H9 (cell line): ENCODE data around the gene SLC23A1. TPM values are rescaled to one million over a fixed set of nuclear protein-coding genes. Genes with fewer than 3 reads are reported as not detected.
A peak's percentile ranks its signal among the peaks of the same experiment; 100 is the strongest.

Experiments
- DNase-seq: peaks from one replicate; pipeline ENCODE4 v3.0.0-alpha.2; 2017
- H2AFZ ChIP-seq: one replicate; pipeline ENCODE4 v1.6.1; 2013; ENCODE audit warnings: mild to moderate bottlenecking, low read length, control low read depth, moderate library complexity
- H2AK5ac ChIP-seq: 2 replicates; pipeline ENCODE4 v1.6.1; 2013; ENCODE audit warnings: low read length, control low read depth, mixed read lengths; ENCODE audit not compliant: insufficient read length
- H2BK120ac ChIP-seq: one replicate; pipeline ENCODE4 v1.6.1; 2013; ENCODE audit warnings: low read depth, mild to moderate bottlenecking, low read length, control low read depth, inconsistent platforms; ENCODE audit not compliant: poor library complexity, severe bottlenecking
- H2BK12ac ChIP-seq: 2 replicates; pipeline ENCODE4 v1.6.1; 2013; ENCODE audit warnings: low read length, control low read depth, mixed read lengths, low read depth; ENCODE audit not compliant: insufficient read length
- H2BK15ac ChIP-seq: 2 replicates; pipeline ENCODE4 v1.6.1; 2013; ENCODE audit warnings: low read depth, low read length, control low read depth
- H2BK20ac ChIP-seq: one replicate; pipeline ENCODE4 v1.6.1; 2013; ENCODE audit warnings: low read depth, mild to moderate bottlenecking, low read length, control low read depth, inconsistent platforms; ENCODE audit not compliant: poor library complexity, severe bottlenecking
- H2BK5ac ChIP-seq: 2 replicates; pipeline ENCODE4 v1.6.1; 2013; ENCODE audit warnings: low read length, control low read depth, mixed read lengths; ENCODE audit not compliant: insufficient read length
- H3K14ac ChIP-seq: 2 replicates; pipeline ENCODE4 v1.6.1; 2013; ENCODE audit warnings: low read length, control low read depth; ENCODE audit not compliant: insufficient read depth
- H3K18ac ChIP-seq: 2 replicates; pipeline ENCODE4 v1.6.1; 2013; ENCODE audit warnings: low read depth, mild to moderate bottlenecking, mixed read lengths, low read length, control low read depth; ENCODE audit not compliant: insufficient read length
- H3K23ac ChIP-seq: 2 replicates; pipeline ENCODE4 v1.6.1; 2013; ENCODE audit warnings: low read length, control low read depth, mixed read lengths, low read depth; ENCODE audit not compliant: insufficient read length
- H3K23me2 ChIP-seq: 2 replicates; pipeline ENCODE4 v1.6.1; 2013; ENCODE audit warnings: low read depth, mild to moderate bottlenecking, mixed read lengths, low read length, control low read depth; ENCODE audit not compliant: insufficient read length, poor library complexity, severe bottlenecking
- H3K27ac ChIP-seq: 2 replicates; pipeline ENCODE4 v1.5.1; 2013; ENCODE audit warnings: low read length, control low read depth, mixed read lengths, low read depth; ENCODE audit not compliant: insufficient read length
- H3K27me3 ChIP-seq: 2 replicates; pipeline ENCODE4 v1.6.1; 2013; ENCODE audit warnings: low read length, control low read depth, inconsistent platforms; ENCODE audit not compliant: insufficient read depth
- H3K4ac ChIP-seq: 2 replicates; pipeline ENCODE4 v1.6.1; 2013; ENCODE audit warnings: low read depth, mild to moderate bottlenecking, control low read depth, inconsistent platforms, low read length, moderate library complexity
- H3K4me1 ChIP-seq: 2 replicates; pipeline ENCODE4 v1.6.1; 2013; ENCODE audit warnings: low read length, control low read depth, inconsistent platforms; ENCODE audit not compliant: insufficient read depth
- H3K4me2 ChIP-seq: 2 replicates; pipeline ENCODE4 v1.6.1; 2013; ENCODE audit warnings: low read length, control low read depth, mixed read lengths; ENCODE audit not compliant: insufficient read length, insufficient read depth
- H3K56ac ChIP-seq: 2 replicates; pipeline ENCODE4 v1.6.1; 2013; ENCODE audit warnings: low read depth, mild to moderate bottlenecking, mixed read lengths, low read length, control low read depth; ENCODE audit not compliant: insufficient read length
- H3K79me1 ChIP-seq: 2 replicates; pipeline ENCODE4 v1.6.1; 2013; ENCODE audit warnings: low read depth, mild to moderate bottlenecking, moderate library complexity, low read length, control low read depth, inconsistent platforms; ENCODE audit not compliant: insufficient read depth, poor library complexity, severe bottlenecking
- H3K79me2 ChIP-seq: 2 replicates; pipeline ENCODE4 v1.6.1; 2013; ENCODE audit warnings: low read length, control low read depth, inconsistent platforms; ENCODE audit not compliant: insufficient read depth
- H3K9ac ChIP-seq: 2 replicates; pipeline ENCODE4 v1.6.1; 2013; ENCODE audit warnings: low read length, control low read depth, mixed read lengths; ENCODE audit not compliant: insufficient read length; ENCODE audit errors: extremely low read depth
- H3K9me3 ChIP-seq: one replicate; pipeline ENCODE4 v1.6.1; 2013; ENCODE audit warnings: low read depth, low read length, inconsistent platforms; ENCODE audit not compliant: control insufficient read depth
- H3T11ph ChIP-seq: one replicate; pipeline ENCODE4 v1.6.1; 2013; ENCODE audit warnings: mild to moderate bottlenecking, low read length, control low read depth, inconsistent platforms
- H4K20me1 ChIP-seq: one replicate; pipeline ENCODE4 v1.6.1; 2013; ENCODE audit not compliant: control insufficient read depth, insufficient read length, insufficient read depth
- H4K5ac ChIP-seq: 2 replicates; pipeline ENCODE4 v1.6.1; 2013; ENCODE audit warnings: low read depth, mild to moderate bottlenecking, mixed read lengths, low read length, control low read depth; ENCODE audit not compliant: insufficient read length
- H4K8ac ChIP-seq: replicated peaks from 2 replicates; pipeline ENCODE4 v1.6.1; 2013; ENCODE audit warnings: low read length, control low read depth, mixed read lengths, low read depth; ENCODE audit not compliant: insufficient read length
- H4K91ac ChIP-seq: 2 replicates; pipeline ENCODE4 v1.6.1; 2013; ENCODE audit warnings: low read depth, mild to moderate bottlenecking, moderate library complexity, mixed read lengths, low read length, control low read depth; ENCODE audit not compliant: insufficient read length
- H3K27ac Mint-ChIP-seq, 3 experiments: 2 replicates in 2 of 3; 3 replicates in 1 of 3; pipeline ENCODE4 v1.8.0; 2020 to 2021; ENCODE audit warnings: mixed read lengths in 3 of 3, mild to moderate bottlenecking in 1 of 3, moderate library complexity in 1 of 3
- H3K27me3 Mint-ChIP-seq: 2 replicates; pipeline ENCODE4 v1.8.0; 2021; ENCODE audit warnings: low read depth, mild to moderate bottlenecking, moderate library complexity, mixed read lengths
- H3K36me3 Mint-ChIP-seq, 3 experiments: 2 replicates in 2 of 3; 3 replicates in 1 of 3; pipeline ENCODE4 v1.8.0; 2020 to 2021; ENCODE audit warnings: low read depth in 3 of 3, mixed read lengths in 3 of 3; ENCODE audit not compliant: insufficient read depth in 1 of 3
- H3K4me1 Mint-ChIP-seq, 2 experiments: 2 replicates each; pipeline ENCODE4 v1.8.0; 2020; ENCODE audit warnings: mixed read lengths in 2 of 2
- H3K4me3 Mint-ChIP-seq, 2 experiments: 2 replicates in 1 of 2; 3 replicates in 1 of 2; pipeline ENCODE4 v1.8.0; 2020 to 2021; ENCODE audit warnings: mild to moderate bottlenecking in 2 of 2, mixed read lengths in 2 of 2, moderate library complexity in 1 of 2
- H3K9me3 Mint-ChIP-seq, 2 experiments: 2 replicates in 1 of 2; 3 replicates in 1 of 2; pipeline ENCODE4 v1.8.0; 2020; ENCODE audit warnings: mild to moderate bottlenecking in 2 of 2, mixed read lengths in 2 of 2, moderate library complexity in 1 of 2
- CTCF ChIP-seq: fragments of 200-600 bp; sonication (generic); conservative IDR thresholded peaks from 3 replicates; pipeline ENCODE4 v1.8.0; 2021; ENCODE audit warnings: antibody characterized with exemption, mild to moderate bottlenecking
- WGBS: extraction: QIAGEN DNeasy Blood & Tissue Kit; methylation state at CpG from one replicate; pipeline ENCODE4 v1.1.7; 2013; ENCODE audit warnings: missing lambda C conversion rate, low lambda C conversion rate, mixed read lengths; ENCODE audit not compliant: insufficient read length; ENCODE audit errors: extremely low coverage; 5-methylcytosine and 5-hydroxymethylcytosine counted together
- total RNA-seq: library from RNA; stranded (reverse); gene quantifications from 2 replicates; pipeline ENCODE4 v1.2.1, GENCODE V29; 2021

Gene SLC23A1
- total RNA-seq, 1 experiment from 2014 or later: not detected

DNA sequence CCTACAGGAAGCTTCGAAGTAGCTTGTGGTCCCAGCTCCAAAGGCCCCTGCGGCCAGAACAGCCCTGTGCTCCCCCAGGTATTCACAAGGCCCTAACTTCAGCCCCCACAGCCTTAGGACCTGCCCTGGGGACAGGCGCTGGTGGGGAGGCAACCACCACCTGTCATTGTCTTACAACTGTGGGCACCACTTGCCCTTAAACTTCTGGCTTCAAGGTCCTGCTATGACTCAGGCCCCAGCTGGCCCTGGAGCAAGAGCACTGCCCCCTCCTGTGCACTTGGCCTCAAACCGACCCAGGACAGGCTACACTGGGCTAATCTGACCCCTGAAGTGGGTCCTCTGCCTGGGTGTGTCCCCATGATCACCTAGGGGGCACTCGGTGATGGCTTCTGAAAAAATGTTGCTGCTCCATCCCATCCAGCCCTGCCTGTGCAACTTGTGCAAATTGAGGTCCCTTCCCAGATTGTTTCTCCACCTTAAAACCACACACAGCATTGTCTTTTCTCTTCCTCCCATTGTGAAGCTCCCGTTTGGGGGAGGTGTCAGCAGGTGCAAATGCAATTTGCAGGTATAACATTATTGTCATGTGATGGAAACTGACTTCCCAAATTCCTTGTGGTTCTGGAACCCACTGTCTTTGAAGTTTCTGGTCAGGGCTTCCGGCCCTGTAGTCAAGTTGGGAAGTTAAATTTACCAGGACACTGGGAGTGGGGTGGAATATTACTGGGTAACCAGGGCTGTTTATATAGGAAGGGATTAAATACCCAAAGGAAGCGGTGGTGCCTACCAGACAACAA lies 12.9 kb upstream of the SLC23A1 start:
- Histone ChIP-seq H3K56ac (no peak overlapping the region), H3K79me1 (no peaks in the 10 kb centered on the region), H3K4me2 (no peak overlapping the region), H2AK5ac (no peak overlapping the region), H3K27me3 (peaks cover 8% of the 10 kb centered on the region), H4K20me1 (peaks cover 2% of the 10 kb centered on the region), H3K23me2 (peaks cover 22% of the 10 kb centered on the region), H3T11ph (no peak overlapping the region), H2BK15ac (no peak overlapping the region), H3K18ac (no peak overlapping the region), H4K91ac (no peak overlapping the region), H3K23ac (no peak overlapping the region), H2BK12ac (no peak overlapping the region), H3K9me3 (no peaks in the 10 kb centered on the region), H2BK5ac (no peak overlapping the region), H2AFZ (no peak overlapping the region), H3K9ac (no peak overlapping the region), H3K14ac (no peak overlapping the region), H3K4ac (no peak overlapping the region), H3K79me2 (no peaks in the 10 kb centered on the region), H4K8ac (no peak overlapping the region), H3K4me1 (peaks cover 4% of the 10 kb centered on the region; the same call in 1 of the 2 replicates), H2BK20ac (no peak overlapping the region), H2BK120ac (no peak overlapping the region), H4K5ac (no peak overlapping the region), H3K27ac (no peak overlapping the region)
- Mint-ChIP-seq H3K4me3 (no peak overlapping the region), H3K27me3 (peaks cover 31% of the 10 kb centered on the region), H3K9me3 (no peaks in the 10 kb centered on the region), H3K36me3 (peaks cover 4 to 17% (median 10%) of the 10 kb centered on the region in 3 experiments), H3K27ac (peak overlapping the region in 1 of 3 experiments; percentile 34; a peak in 1 of 7 replicates), H3K4me1 (peaks cover 19 to 33% of the 10 kb centered on the region in 2 experiments)
- DNase-seq: no peak
- WGBS: no CpG with 5 or more reads among the region's 8 CpGs
- no peak for TF ChIP-seq CTCF
